ENCODE measurements around the gene GAL3ST1. TPM values are rescaled to one million over a fixed set of nuclear protein-coding genes. Genes with fewer than 3 reads are reported as not detected.
A peak's percentile ranks its signal among the peaks of the same experiment; 100 is the strongest.
"Not testable (repeated sequence)": the region's sequence is repeated elsewhere in the genome, so short reads cannot be mapped to it uniquely, and the experiment has no call there.

GAL3ST1 gene
- total and polyA plus RNA-seq, 3 donors from 2014 or later, result 4.2 to 18.5 (median 11.3) TPM

DNA sequence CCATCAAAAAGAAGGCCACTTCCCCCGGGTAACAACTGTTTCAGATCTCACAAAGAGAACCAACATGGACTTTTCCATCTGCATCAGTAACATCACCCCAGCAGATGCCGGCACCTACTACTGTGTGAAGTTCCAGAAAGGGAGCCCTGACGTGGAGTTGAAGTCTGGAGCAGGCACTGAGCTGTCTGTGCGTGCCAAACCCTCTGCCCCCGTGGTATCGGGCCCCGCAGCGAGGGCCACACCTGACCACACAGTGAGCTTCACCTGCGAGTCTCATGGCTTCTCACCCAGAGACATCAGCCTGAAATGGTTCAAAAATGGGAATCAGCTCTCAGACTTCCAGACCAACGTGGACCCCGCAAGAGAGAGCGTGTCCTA lies 31.7 kb downstream of the GAL3ST1 start:
- intact Hi-C loops (cut with DNase I; ENCODE audit: low total_unique reads), result no loop called here
- TF ChIP-seq POLR2A (IDR thresholded peaks at IDR 0.05), result no peak
- TF ChIP-seq, protein P1, sequence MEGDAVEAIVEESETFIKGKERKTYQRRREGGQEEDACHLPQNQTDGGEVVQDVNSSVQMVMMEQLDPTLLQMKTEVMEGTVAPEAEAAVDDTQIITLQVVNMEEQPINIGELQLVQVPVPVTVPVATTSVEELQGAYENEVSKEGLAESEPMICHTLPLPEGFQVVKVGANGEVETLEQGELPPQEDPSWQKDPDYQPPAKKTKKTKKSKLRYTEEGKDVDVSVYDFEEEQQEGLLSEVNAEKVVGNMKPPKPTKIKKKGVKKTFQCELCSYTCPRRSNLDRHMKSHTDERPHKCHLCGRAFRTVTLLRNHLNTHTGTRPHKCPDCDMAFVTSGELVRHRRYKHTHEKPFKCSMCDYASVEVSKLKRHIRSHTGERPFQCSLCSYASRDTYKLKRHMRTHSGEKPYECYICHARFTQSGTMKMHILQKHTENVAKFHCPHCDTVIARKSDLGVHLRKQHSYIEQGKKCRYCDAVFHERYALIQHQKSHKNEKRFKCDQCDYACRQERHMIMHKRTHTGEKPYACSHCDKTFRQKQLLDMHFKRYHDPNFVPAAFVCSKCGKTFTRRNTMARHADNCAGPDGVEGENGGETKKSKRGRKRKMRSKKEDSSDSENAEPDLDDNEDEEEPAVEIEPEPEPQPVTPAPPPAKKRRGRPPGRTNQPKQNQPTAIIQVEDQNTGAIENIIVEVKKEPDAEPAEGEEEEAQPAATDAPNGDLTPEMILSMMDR (IDR thresholded peaks at IDR 0.05), result no peak
- Histone ChIP-seq H3K27me3 (no peaks in the 10 kb centered on the region), H3K4me3 (peak overlapping the region; percentile 47 to 59), H3K9me3 (no peaks in the 10 kb centered on the region), H3K4me1 (peaks cover 6% of the 10 kb centered on the region), H3K36me3 (ENCODE audit: low read depth, missing control alignments) (no peaks in the 10 kb centered on the region), H3K27ac (peak overlapping the region; percentile 55 to 84)
- 34 to 67% methylated on average over 11 to 12 of the region's 12 CpGs for WGBS, 2 donors
- no peak for DNase-seq

GRCh38 chr22:30541961-30542810 lies 32.3 kb downstream of the GAL3ST1 start:
- Histone ChIP-seq H3K4me3 (peak overlapping the region; percentile 47 to 59), H3K4me1 (peaks cover 9% of the 10 kb centered on the region), H3K27me3 (no peaks in the 10 kb centered on the region), H3K36me3 (ENCODE audit: low read depth, missing control alignments) (no peaks in the 10 kb centered on the region), H3K27ac (peak overlapping the region; percentile 55 to 84), H3K9me3 (no peaks in the 10 kb centered on the region)
- TF ChIP-seq, protein P1 (IDR thresholded peaks at IDR 0.05), result no peak
- no peak for TF ChIP-seq POLR2A (IDR thresholded peaks at IDR 0.05)
- peak; percentile 58 for DNase-seq
- intact Hi-C loops (cut with DNase I; ENCODE audit: low total_unique reads), result no loop called here
- WGBS, 2 donors, result 3% methylated on average over 23 to 63 of the region's 64 CpGs

DNA sequence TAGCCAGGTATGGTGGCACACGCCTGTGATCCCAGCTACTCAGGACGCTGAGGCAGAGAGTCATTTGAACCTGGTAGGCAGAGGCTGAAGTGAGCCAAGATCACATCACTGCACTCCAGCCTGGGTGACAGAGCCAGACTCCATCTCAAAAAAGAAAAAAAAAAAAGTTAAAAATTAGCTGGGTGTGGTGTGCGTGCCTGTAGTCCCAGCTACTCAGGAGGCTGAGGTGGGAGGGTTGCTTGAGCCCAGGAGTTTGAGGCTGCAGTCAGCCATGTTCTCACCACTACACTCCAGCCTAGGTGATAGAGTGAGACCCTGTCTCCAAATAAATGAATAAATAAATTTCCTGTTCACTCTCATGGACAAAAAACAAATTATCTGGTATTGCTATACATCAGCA lies 33.0 kb downstream of the GAL3ST1 start:
- not testable (repeated sequence) for DNase-seq

DNA sequence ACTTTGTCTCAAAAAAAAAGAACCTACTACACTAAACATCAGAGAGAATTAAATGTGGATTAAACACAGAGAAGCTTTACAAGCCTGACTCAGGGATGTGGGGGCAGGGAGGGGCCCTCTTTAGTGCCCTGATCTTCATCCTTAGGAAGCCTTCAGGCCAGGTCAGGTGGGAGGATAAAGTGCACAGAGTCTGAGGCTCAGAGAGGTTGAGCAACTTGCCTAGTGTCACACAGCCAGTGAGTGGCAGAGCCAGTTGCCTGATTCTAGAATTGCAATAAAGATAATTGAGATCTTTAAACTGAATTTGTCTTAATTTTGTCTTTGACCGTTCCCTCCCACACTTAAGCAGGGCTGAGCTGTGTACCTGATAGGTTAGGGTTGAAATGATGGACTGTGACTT lies 35.1 kb downstream of the GAL3ST1 start:
- H3K27me3 ChIP-seq, result no peaks in the 10 kb centered on the region
- H3K9me3 ChIP-seq, result no peaks in the 10 kb centered on the region
- DNase-seq, result no peak
- WGBS, 2 donors, result 88 to 89% methylated on average over 1 of the region's 1 CpG
- intact Hi-C loops (cut with DNase I; ENCODE audit: low total_unique reads), result no loop called here
- TF ChIP-seq POLR2A (IDR thresholded peaks at IDR 0.05), result no peak
- TF ChIP-seq, protein P1 (IDR thresholded peaks at IDR 0.05), result no peak
- H3K4me3 ChIP-seq, result no peak overlapping the region
- peak overlapping the region; percentile 25 to 45 for H3K27ac ChIP-seq
- H3K36me3 ChIP-seq (ENCODE audit: low read depth, missing control alignments), result no peaks in the 10 kb centered on the region
- H3K4me1 ChIP-seq, result peaks cover 11% of the 10 kb centered on the region

More for the DNA sequence above, 33.0 kb downstream of the GAL3ST1 start:
- WGBS, 2 donors, result 67 to 69% methylated on average over 3 of the region's 3 CpGs
- H3K4me3 ChIP-seq, result peak overlapping the region; percentile 47 to 59
- peaks cover 11% of the 10 kb centered on the region for H3K4me1 ChIP-seq
- H3K27me3 ChIP-seq; H3K36me3 ChIP-seq (ENCODE audit: low read depth, missing control alignments); intact Hi-C loops (cut with DNase I; ENCODE audit: low total_unique reads); H3K9me3 ChIP-seq: not testable (repeated sequence)
- H3K27ac ChIP-seq, result peak overlapping the region in 1 of 2 donors; percentile 84

DNA sequence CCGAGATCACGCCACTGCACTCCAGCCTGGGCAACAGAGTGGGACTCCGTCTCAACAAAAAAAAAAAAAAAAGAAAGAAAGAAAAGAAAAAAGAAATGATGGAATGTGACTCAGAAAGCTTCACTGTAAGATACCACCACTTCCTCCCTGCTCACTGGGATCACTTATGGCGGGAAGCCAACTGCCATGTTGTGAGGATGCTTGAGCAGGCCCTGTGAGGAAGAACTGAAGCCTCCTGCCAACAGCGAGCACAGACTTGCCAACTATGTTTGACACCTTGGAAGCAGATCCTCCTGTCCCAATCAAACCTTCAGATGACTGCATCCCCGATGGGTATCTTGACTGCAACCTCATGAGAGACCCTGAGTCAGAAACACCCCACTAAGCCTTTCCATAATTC lies 36.2 kb downstream of the GAL3ST1 start:
- H3K9me3 ChIP-seq, result no peaks in the 10 kb centered on the region
- peak overlapping the region in 1 of 2 donors; percentile 31 for H3K27ac ChIP-seq
- no peaks in the 10 kb centered on the region for H3K27me3 ChIP-seq
- H3K36me3 ChIP-seq (ENCODE audit: low read depth, missing control alignments), result no peaks in the 10 kb centered on the region
- intact Hi-C loops (cut with DNase I; ENCODE audit: low total_unique reads), result no loop called here
- no peak overlapping the region for H3K4me3 ChIP-seq
- DNase-seq, result peak; percentile 55
- WGBS, 2 donors, result 83 to 85% methylated on average over 5 to 6 of the region's 6 CpGs
- peaks cover 11% of the 10 kb centered on the region for H3K4me1 ChIP-seq
- TF ChIP-seq POLR2A (IDR thresholded peaks at IDR 0.05), result no peak
- TF ChIP-seq, protein P1 (IDR thresholded peaks at IDR 0.05), result no peak
